SK-N-SH treated with all-trans-retinoic acid at 6 μM for 48 hours (cell line): ENCODE results near the gene CKM.
"Not testable (repeated sequence)": the region's sequence is repeated elsewhere in the genome, so short reads cannot be mapped to it uniquely, and the experiment has no call there.

Experiments
- ATAC-seq: fragments of 200-7000 bp; cut with Tn5 transposase; 3 replicates; pipeline ENCODE4 v1.9.1; 2020; ENCODE audit warnings: mild to moderate bottlenecking, moderate library complexity
- ARNTL ChIP-seq: fragments of 450-650 bp; formaldehyde crosslinking; IDR thresholded peaks from 2 replicates; pipeline ENCODE4 v1.5.0; 2020; ENCODE audit warnings: low read depth, mild to moderate bottlenecking, moderate library complexity, borderline replicate concordance
- BACH2 ChIP-seq: fragments of 250-450 bp; sonication (Bioruptor Pico); IDR thresholded peaks from 2 replicates; pipeline ENCODE4 v1.9.0; 2021; ENCODE audit warnings: mild to moderate bottlenecking, borderline replicate concordance
- CSDC2 ChIP-seq: fragments of 250-450 bp; sonication (Bioruptor Pico); IDR thresholded peaks from 2 replicates; pipeline ENCODE4 v1.5.0; 2020; ENCODE audit warnings: mild to moderate bottlenecking, moderate library complexity
- ESRRG ChIP-seq: fragments of 250-450 bp; sonication (Bioruptor Pico); IDR thresholded peaks from 2 replicates; pipeline ENCODE4 v1.6.1; 2021; ENCODE audit warnings: mild to moderate bottlenecking
- GLIS3 ChIP-seq: fragments of 250-450 bp; sonication (Bioruptor Pico); IDR thresholded peaks from 2 replicates; pipeline ENCODE4 v1.5.0; 2020; ENCODE audit warnings: mild to moderate bottlenecking, moderate library complexity
- ISL1 ChIP-seq: fragments of 250-450 bp; sonication (Bioruptor Pico); IDR thresholded peaks from 2 replicates; pipeline ENCODE4 v2.1.2; 2022; ENCODE audit warnings: mild to moderate bottlenecking, moderate library complexity
- PPARA ChIP-seq: fragments of 250-450 bp; sonication (Bioruptor Pico); IDR thresholded peaks from 2 replicates; pipeline ENCODE4 v1.5.0; 2020; ENCODE audit warnings: mild to moderate bottlenecking, borderline replicate concordance
- RARB ChIP-seq: fragments of 250-450 bp; sonication (Bioruptor Pico); IDR thresholded peaks from 2 replicates; pipeline ENCODE4 v1.8.0; 2021; ENCODE audit warnings: mild to moderate bottlenecking, moderate library complexity
- SNAI2 ChIP-seq: fragments of 250-450 bp; sonication (Bioruptor Pico); IDR thresholded peaks from 2 replicates; pipeline ENCODE4 v1.5.0; 2020; ENCODE audit warnings: mild to moderate bottlenecking, moderate library complexity
- TCF4 ChIP-seq: fragments of 250-450 bp; sonication (Bioruptor Pico); IDR thresholded peaks from 2 replicates; pipeline ENCODE4 v1.8.0; 2021; ENCODE audit warnings: mild to moderate bottlenecking, moderate library complexity, borderline replicate concordance
- TOX ChIP-seq: fragments of 250-450 bp; sonication (Bioruptor Pico); IDR thresholded peaks from 2 replicates; pipeline ENCODE4 v1.8.0; 2021; ENCODE audit warnings: mild to moderate bottlenecking, moderate library complexity, borderline replicate concordance
- ZC3H10 ChIP-seq: fragments of 250-450 bp; sonication (Bioruptor Pico); IDR thresholded peaks from 2 replicates; pipeline ENCODE4 v1.5.1; 2021; ENCODE audit warnings: mild to moderate bottlenecking, moderate library complexity
- ZFP3 ChIP-seq: fragments of 250-450 bp; sonication (Bioruptor Pico); IDR thresholded peaks from 2 replicates; pipeline ENCODE4 v1.5.0; 2020; ENCODE audit warnings: mild to moderate bottlenecking, moderate library complexity
- ZFP30 ChIP-seq: fragments of 450-650 bp; formaldehyde crosslinking; IDR thresholded peaks from 2 replicates; pipeline ENCODE4 v1.5.0; 2022; ENCODE audit warnings: mild to moderate bottlenecking, moderate library complexity
- ZNF565 ChIP-seq: fragments of 450-650 bp; formaldehyde crosslinking; conservative IDR thresholded peaks from 2 replicates; pipeline ENCODE4 v1.5.0; 2020; ENCODE audit warnings: low read depth, mild to moderate bottlenecking, moderate library complexity
- ZNF70 ChIP-seq: fragments of 450-650 bp; formaldehyde crosslinking; IDR thresholded peaks from 2 replicates; pipeline ENCODE4 v1.5.0; 2020; ENCODE audit warnings: mild to moderate bottlenecking, moderate library complexity
- ZNF8 ChIP-seq: fragments of 450-650 bp; formaldehyde crosslinking; IDR thresholded peaks from 2 replicates; pipeline ENCODE4 v1.5.0; 2020; ENCODE audit warnings: mild to moderate bottlenecking, moderate library complexity
- TF ChIP-seq, protein P1 (sequence below): fragments of 250-450 bp; sonication (Bioruptor Pico); IDR thresholded peaks from 2 replicates; pipeline ENCODE4 v1.5.1; 2020; ENCODE audit warnings: low read depth, mild to moderate bottlenecking, moderate library complexity
- TF ChIP-seq, protein P2 (sequence below): fragments of 250-450 bp; sonication (Bioruptor Pico); IDR thresholded peaks from 2 replicates; pipeline ENCODE4 v1.5.1; 2021; ENCODE audit warnings: mild to moderate bottlenecking, moderate library complexity
- TF ChIP-seq, protein P3 (sequence below): fragments of 250-450 bp; sonication (Bioruptor Pico); IDR thresholded peaks from 2 replicates; pipeline ENCODE4 v1.8.0; 2021; ENCODE audit warnings: low read depth, mild to moderate bottlenecking, moderate library complexity, borderline replicate concordance
- TF ChIP-seq, protein P4 (sequence below): fragments of 250-450 bp; sonication (Bioruptor Pico); IDR thresholded peaks from 2 replicates; pipeline ENCODE4 v1.8.0; 2020; ENCODE audit warnings: mild to moderate bottlenecking, moderate library complexity, borderline replicate concordance
- TF ChIP-seq, protein P5 (sequence below): fragments of 250-450 bp; sonication (Bioruptor Pico); IDR thresholded peaks from 2 replicates; pipeline ENCODE4 v1.5.0; 2020; ENCODE audit warnings: mild to moderate bottlenecking, moderate library complexity

CKM gene

DNA sequence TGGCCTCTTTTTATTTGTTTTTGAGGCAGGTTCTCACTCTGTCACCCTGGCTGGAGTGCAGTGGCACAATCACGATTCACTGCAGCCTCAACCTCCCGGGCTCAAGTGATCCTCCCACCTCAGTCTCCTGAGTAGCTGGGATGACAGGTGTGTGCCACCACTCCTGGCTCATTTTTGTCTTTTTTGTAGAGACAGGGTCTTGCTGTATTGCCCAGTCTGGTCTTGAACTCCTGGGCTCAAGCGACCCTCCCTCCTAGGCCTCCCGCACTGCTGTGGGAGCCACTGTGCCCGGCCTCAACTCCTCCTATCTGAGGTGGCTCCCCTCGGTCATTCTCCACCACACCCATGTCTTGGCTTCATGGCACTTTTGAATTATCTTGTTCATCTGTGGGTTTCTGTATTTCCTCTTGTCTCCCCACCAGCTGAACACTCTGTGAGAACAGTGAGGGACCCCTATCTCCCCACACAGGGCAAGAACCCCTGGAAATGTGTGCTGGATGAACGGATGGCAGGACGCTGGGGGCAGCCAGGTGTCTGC, 7.9 kb downstream of the CKM start:
- TF ChIP-seq ZNF70 (no peak), ZC3H10 (CRISPR knock-in tag) (no peak), SNAI2 (no peak)
- ATAC-seq, result no peak

DNA sequence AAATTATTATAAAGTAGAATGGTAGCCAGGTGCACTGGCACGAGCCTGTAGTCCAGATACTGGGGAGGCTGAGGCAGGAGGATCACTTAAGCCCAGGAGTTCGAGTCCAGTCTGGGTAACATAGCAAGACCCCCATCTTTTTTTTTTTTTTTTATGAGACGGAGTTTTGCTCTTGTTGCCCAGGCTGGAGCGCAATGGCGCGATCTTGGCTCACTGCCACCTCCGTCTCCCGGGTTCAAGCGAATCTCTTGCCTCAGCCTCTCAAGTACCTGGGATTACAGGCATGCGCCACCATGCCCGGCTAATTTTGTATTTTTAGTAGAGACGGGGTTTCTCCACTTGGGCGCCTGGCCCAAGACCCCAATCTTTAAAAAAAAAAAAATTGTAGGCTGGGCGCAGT, 10.4 kb downstream of the CKM start:
- ATAC-seq, result not testable (repeated sequence)

DNA sequence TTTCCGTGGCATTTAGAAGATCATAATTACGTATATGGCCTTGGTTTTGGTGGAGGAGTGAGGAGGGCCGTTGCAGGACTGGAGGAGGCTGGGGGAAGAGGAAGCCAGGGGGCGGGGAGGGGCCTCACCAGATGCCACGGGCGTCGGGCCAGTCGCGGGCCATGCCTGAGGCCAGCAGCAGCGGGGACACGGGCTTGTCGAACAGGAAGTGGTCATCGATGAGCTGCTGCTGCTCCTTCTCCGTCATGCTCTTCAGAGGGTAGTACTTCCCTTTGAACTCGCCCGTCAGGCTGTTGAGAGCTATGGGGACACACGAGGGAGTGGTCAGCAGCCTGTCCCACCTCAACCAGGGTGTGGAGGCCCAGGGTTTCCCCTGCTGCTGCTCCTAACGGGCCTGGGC, 11.1 kb downstream of the CKM start:
- ATAC-seq, result no peak
- TF ChIP-seq ISL1 (CRISPR knock-in tag) (no peak), TCF4 (CRISPR knock-in tag) (no peak), ZFP3 (no peak), ZNF8 (CRISPR knock-in tag) (no peak), ZNF565 (no peak), RARB (CRISPR knock-in tag) (no peak), ESRRG (no peak)
- TF ChIP-seq, protein P1, sequence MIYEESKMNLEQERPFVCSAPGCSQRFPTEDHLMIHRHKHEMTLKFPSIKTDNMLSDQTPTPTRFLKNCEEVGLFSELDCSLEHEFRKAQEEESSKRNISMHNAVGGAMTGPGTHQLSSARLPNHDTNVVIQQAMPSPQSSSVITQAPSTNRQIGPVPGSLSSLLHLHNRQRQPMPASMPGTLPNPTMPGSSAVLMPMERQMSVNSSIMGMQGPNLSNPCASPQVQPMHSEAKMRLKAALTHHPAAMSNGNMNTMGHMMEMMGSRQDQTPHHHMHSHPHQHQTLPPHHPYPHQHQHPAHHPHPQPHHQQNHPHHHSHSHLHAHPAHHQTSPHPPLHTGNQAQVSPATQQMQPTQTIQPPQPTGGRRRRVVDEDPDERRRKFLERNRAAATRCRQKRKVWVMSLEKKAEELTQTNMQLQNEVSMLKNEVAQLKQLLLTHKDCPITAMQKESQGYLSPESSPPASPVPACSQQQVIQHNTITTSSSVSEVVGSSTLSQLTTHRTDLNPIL, result no peak
- TF ChIP-seq, protein P2, sequence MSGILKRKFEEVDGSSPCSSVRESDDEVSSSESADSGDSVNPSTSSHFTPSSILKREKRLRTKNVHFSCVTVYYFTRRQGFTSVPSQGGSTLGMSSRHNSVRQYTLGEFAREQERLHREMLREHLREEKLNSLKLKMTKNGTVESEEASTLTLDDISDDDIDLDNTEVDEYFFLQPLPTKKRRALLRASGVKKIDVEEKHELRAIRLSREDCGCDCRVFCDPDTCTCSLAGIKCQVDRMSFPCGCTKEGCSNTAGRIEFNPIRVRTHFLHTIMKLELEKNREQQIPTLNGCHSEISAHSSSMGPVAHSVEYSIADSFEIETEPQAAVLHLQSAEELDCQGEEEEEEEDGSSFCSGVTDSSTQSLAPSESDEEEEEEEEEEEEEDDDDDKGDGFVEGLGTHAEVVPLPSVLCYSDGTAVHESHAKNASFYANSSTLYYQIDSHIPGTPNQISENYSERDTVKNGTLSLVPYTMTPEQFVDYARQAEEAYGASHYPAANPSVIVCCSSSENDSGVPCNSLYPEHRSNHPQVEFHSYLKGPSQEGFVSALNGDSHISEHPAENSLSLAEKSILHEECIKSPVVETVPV (CRISPR knock-in tag), result no peak
- TF ChIP-seq, protein P3, sequence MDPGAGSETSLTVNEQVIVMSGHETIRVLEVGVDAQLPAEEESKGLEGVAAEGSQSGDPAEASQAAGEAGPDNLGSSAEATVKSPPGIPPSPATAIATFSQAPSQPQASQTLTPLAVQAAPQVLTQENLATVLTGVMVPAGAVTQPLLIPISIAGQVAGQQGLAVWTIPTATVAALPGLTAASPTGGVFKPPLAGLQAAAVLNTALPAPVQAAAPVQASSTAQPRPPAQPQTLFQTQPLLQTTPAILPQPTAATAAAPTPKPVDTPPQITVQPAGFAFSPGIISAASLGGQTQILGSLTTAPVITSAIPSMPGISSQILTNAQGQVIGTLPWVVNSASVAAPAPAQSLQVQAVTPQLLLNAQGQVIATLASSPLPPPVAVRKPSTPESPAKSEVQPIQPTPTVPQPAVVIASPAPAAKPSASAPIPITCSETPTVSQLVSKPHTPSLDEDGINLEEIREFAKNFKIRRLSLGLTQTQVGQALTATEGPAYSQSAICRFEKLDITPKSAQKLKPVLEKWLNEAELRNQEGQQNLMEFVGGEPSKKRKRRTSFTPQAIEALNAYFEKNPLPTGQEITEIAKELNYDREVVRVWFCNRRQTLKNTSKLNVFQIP, result no peak

DNA sequence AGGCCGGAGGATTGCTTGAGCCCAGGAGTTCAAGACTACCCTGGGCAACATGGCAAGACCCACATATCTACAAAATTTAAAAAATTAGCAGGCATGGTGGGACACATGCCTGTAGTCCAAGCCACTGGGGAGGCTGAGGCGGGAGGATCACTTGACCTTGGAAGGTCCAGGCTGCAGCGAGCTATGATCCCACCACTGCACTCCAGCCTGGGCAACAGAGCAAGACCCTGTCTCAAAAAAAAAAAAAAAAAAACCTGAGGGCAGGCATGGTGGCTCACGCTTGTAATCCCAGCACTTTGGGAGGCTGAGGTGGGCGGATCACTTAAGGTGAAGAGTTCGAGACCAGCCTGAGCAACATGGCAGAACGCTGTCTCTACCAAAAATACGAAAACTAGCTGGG, 13.4 kb downstream of the CKM start:
- ATAC-seq, result not testable (repeated sequence)

DNA sequence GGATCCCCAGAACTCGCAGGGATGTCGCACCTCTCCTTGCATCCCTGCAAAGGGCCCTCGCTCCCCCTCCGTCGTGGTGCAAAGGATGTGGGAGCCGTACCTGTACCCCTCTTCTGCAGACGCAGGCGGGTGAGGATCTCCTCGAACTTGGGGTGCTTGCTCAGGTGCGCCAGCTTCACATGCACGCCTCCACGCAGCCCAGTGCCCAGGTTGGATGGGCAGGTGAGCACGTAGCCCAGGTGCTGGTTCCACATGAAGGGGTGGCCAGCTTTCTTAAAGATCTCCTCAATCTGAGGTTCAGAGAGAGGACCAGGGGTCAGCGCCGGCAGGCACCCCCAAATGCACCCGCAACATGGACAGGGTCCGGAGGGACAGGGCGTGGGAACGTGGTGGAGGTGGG, 15.3 kb downstream of the CKM start:
- ATAC-seq, result no peak
- TF ChIP-seq SNAI2 (no peak), BACH2 (CRISPR knock-in tag) (no peak), CSDC2 (no peak), ZC3H10 (CRISPR knock-in tag) (no peak), RARB (CRISPR knock-in tag) (no peak), ESRRG (no peak), TCF4 (CRISPR knock-in tag) (no peak), TOX (CRISPR knock-in tag) (no peak), ZNF70 (no peak), ZFP3 (no peak), PPARA (CRISPR knock-in tag) (no peak), ARNTL (no peak), ZFP30 (CRISPR knock-in tag) (no peak), GLIS3 (no peak)
- TF ChIP-seq, protein P2 (CRISPR knock-in tag), result no peak
- TF ChIP-seq, protein P4, sequence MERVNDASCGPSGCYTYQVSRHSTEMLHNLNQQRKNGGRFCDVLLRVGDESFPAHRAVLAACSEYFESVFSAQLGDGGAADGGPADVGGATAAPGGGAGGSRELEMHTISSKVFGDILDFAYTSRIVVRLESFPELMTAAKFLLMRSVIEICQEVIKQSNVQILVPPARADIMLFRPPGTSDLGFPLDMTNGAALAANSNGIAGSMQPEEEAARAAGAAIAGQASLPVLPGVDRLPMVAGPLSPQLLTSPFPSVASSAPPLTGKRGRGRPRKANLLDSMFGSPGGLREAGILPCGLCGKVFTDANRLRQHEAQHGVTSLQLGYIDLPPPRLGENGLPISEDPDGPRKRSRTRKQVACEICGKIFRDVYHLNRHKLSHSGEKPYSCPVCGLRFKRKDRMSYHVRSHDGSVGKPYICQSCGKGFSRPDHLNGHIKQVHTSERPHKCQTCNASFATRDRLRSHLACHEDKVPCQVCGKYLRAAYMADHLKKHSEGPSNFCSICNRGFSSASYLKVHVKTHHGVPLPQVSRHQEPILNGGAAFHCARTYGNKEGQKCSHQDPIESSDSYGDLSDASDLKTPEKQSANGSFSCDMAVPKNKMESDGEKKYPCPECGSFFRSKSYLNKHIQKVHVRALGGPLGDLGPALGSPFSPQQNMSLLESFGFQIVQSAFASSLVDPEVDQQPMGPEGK (CRISPR knock-in tag), result no peak
- TF ChIP-seq, protein P3, result no peak
- TF ChIP-seq, protein P5, sequence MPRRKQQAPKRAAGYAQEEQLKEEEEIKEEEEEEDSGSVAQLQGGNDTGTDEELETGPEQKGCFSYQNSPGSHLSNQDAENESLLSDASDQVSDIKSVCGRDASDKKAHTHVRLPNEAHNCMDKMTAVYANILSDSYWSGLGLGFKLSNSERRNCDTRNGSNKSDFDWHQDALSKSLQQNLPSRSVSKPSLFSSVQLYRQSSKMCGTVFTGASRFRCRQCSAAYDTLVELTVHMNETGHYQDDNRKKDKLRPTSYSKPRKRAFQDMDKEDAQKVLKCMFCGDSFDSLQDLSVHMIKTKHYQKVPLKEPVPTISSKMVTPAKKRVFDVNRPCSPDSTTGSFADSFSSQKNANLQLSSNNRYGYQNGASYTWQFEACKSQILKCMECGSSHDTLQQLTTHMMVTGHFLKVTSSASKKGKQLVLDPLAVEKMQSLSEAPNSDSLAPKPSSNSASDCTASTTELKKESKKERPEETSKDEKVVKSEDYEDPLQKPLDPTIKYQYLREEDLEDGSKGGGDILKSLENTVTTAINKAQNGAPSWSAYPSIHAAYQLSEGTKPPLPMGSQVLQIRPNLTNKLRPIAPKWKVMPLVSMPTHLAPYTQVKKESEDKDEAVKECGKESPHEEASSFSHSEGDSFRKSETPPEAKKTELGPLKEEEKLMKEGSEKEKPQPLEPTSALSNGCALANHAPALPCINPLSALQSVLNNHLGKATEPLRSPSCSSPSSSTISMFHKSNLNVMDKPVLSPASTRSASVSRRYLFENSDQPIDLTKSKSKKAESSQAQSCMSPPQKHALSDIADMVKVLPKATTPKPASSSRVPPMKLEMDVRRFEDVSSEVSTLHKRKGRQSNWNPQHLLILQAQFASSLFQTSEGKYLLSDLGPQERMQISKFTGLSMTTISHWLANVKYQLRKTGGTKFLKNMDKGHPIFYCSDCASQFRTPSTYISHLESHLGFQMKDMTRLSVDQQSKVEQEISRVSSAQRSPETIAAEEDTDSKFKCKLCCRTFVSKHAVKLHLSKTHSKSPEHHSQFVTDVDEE (CRISPR knock-in tag), result no peak
